Stomach (tissue), 4 donors: ENCODE measurements around the gene EPB41L3.

Experiments
- POLR2A ChIP-seq, 4 donors: fragments of 450-650 bp; IDR thresholded peaks; one replicate each; pipeline ENCODE4 v1.6.1; 2016; ENCODE audit warnings: antibody characterized with exemption in 4 of 4, control low read depth in 2 of 4, mild to moderate bottlenecking in 1 of 4, moderate library complexity in 1 of 4
- POLR2AphosphoS5 ChIP-seq, 3 donors: sonication (generic); formaldehyde crosslinking; IDR thresholded peaks; one replicate each; pipeline ENCODE4 v1.6.1; 2016; ENCODE audit warnings: antibody characterized with exemption in 3 of 3
- TF ChIP-seq, protein P1 (sequence below), 7 experiments: fragments of 450-650 bp in 4 of 7; fragments of 200-600 bp in 3 of 7; sonication (generic) in 3 of 7; IDR thresholded peaks; one replicate each; pipeline ENCODE4 v1.5.1; 2016 to 2019; ENCODE audit warnings: antibody characterized with exemption in 7 of 7, control low read depth in 2 of 7, mild to moderate bottlenecking in 1 of 7

GRCh38 chr18:5534845-5535244, 9.0 kb downstream of the EPB41L3 start:
- TF ChIP-seq POLR2AphosphoS5 (IDR thresholded peaks at IDR 0.05), result no peak
- TF ChIP-seq, protein P1, sequence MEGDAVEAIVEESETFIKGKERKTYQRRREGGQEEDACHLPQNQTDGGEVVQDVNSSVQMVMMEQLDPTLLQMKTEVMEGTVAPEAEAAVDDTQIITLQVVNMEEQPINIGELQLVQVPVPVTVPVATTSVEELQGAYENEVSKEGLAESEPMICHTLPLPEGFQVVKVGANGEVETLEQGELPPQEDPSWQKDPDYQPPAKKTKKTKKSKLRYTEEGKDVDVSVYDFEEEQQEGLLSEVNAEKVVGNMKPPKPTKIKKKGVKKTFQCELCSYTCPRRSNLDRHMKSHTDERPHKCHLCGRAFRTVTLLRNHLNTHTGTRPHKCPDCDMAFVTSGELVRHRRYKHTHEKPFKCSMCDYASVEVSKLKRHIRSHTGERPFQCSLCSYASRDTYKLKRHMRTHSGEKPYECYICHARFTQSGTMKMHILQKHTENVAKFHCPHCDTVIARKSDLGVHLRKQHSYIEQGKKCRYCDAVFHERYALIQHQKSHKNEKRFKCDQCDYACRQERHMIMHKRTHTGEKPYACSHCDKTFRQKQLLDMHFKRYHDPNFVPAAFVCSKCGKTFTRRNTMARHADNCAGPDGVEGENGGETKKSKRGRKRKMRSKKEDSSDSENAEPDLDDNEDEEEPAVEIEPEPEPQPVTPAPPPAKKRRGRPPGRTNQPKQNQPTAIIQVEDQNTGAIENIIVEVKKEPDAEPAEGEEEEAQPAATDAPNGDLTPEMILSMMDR (IDR thresholded peaks at IDR 0.05), result no peak
- TF ChIP-seq POLR2A (IDR thresholded peaks at IDR 0.05), result no peak
